Parathyroid adenoma (tissue), 2 donors: Measurements from ENCODE around the gene DEFB112.

ENCODE experiments used
- H2AFZ ChIP-seq: fragments of 300-600 bp; sonication (generic); one replicate; pipeline ENCODE4 v1.7.0; 2017; ENCODE audit warnings: antibody characterized with exemption, mild to moderate bottlenecking
- H3K27ac ChIP-seq: fragments of 300-600 bp; sonication (generic); one replicate; pipeline ENCODE4 v1.7.0; 2017
- H3K27me3 ChIP-seq: fragments of 300-600 bp; sonication (generic); one replicate; pipeline ENCODE4 v1.7.0; 2017; ENCODE audit warnings: low read length; ENCODE audit not compliant: control insufficient read depth, insufficient read depth
- H3K36me3 ChIP-seq: fragments of 300-600 bp; sonication (generic); one replicate; pipeline ENCODE4 v1.7.0; 2017; ENCODE audit warnings: low read length; ENCODE audit not compliant: control insufficient read depth, insufficient read depth
- H3K4me1 ChIP-seq: fragments of 300-600 bp; sonication (generic); one replicate; pipeline ENCODE4 v1.7.0; 2017; ENCODE audit warnings: control low read depth
- H3K4me2 ChIP-seq: fragments of 300-600 bp; sonication (generic); one replicate; pipeline ENCODE4 v1.7.0; 2017; ENCODE audit warnings: low read length
- H3K4me3 ChIP-seq: fragments of 300-600 bp; sonication (generic); one replicate; pipeline ENCODE4 v1.7.0; 2017; ENCODE audit warnings: low read depth, low read length
- H3K79me2 ChIP-seq: fragments of 300-600 bp; sonication (generic); one replicate; pipeline ENCODE4 v1.7.0; 2017; ENCODE audit warnings: control low read depth
- H3K9ac ChIP-seq: fragments of 300-600 bp; sonication (generic); one replicate; pipeline ENCODE4 v1.7.0; 2017; ENCODE audit warnings: mild to moderate bottlenecking
- H3K9me3 ChIP-seq: fragments of 300-600 bp; sonication (generic); one replicate; pipeline ENCODE4 v1.7.0; 2017; ENCODE audit warnings: low read length; ENCODE audit not compliant: control insufficient read depth
- TF ChIP-seq, protein P1 (sequence below): fragments of 300-600 bp; sonication (generic); IDR thresholded peaks from one replicate; pipeline ENCODE4 v1.7.0; 2017; ENCODE audit warnings: antibody characterized with exemption, mild to moderate bottlenecking
- donor health status: primary hyperparathyroidism.

Gene DEFB112

DNA sequence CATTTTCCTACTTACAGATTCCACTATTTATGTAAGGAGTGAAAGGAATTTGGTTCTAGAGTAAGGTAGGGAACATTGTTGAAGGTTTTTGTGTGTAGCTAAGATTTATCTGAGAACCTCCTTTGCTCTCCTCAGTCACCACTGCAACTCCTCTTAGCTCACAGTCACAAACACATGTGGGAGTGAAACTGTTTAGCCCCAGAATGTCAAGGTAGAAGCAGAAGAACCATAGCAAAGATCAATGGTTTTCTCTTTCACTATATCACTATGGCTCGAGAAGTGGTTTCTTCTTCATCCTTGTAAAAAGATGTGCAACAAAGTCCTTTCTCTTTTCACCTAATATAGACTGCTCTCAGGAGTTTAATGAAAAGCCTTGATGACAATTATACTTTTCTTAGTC lies 6.5 kb upstream of the DEFB112 start:
- no peaks in the 10 kb centered on the region for H3K9me3 ChIP-seq
- H3K4me2 ChIP-seq: no peak overlapping the region
- H3K4me3 ChIP-seq: no peak overlapping the region

DNA sequence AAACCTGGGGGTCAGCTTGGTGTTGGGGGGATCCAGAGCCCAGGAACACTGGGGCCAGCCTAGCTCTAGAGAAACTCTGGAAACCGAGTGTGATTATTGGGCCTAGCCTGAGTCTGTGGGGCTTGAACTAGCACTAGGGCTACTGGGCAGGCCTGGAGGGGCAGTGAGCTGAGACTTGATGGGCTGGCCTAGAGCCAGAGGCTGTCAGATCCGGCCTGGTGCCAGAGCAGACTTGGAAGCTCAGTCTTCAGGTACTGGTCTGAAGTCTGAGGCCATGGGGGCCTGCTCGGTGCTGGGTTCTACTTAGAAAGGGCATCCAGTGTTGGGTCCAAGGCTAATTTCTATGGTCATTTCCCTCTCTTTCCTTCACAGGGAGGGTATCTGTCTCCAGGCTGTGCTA lies 2.7 kb downstream of the DEFB112 start:
- H2AFZ ChIP-seq: no peak overlapping the region
- no peak overlapping the region for H3K27ac ChIP-seq
- no peaks in the 10 kb centered on the region for H3K79me2 ChIP-seq
- H3K4me2 ChIP-seq: no peak overlapping the region
- H3K27me3 ChIP-seq: no peaks in the 10 kb centered on the region
- TF ChIP-seq, protein P1, sequence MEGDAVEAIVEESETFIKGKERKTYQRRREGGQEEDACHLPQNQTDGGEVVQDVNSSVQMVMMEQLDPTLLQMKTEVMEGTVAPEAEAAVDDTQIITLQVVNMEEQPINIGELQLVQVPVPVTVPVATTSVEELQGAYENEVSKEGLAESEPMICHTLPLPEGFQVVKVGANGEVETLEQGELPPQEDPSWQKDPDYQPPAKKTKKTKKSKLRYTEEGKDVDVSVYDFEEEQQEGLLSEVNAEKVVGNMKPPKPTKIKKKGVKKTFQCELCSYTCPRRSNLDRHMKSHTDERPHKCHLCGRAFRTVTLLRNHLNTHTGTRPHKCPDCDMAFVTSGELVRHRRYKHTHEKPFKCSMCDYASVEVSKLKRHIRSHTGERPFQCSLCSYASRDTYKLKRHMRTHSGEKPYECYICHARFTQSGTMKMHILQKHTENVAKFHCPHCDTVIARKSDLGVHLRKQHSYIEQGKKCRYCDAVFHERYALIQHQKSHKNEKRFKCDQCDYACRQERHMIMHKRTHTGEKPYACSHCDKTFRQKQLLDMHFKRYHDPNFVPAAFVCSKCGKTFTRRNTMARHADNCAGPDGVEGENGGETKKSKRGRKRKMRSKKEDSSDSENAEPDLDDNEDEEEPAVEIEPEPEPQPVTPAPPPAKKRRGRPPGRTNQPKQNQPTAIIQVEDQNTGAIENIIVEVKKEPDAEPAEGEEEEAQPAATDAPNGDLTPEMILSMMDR: no peak
- H3K36me3 ChIP-seq: no peaks in the 10 kb centered on the region
- no peaks in the 10 kb centered on the region for H3K9me3 ChIP-seq
- H3K9ac ChIP-seq: no peak overlapping the region
- no peaks in the 10 kb centered on the region for H3K4me1 ChIP-seq
- no peak overlapping the region for H3K4me3 ChIP-seq

More for the DNA sequence above, 6.5 kb upstream of the DEFB112 start:
- no peaks in the 10 kb centered on the region for H3K36me3 ChIP-seq
- H3K79me2 ChIP-seq: no peaks in the 10 kb centered on the region
- no peak overlapping the region for H2AFZ ChIP-seq
- TF ChIP-seq, protein P1: no peak
- H3K4me1 ChIP-seq: no peaks in the 10 kb centered on the region
- H3K9ac ChIP-seq: no peak overlapping the region
- H3K27ac ChIP-seq: no peak overlapping the region
- no peaks in the 10 kb centered on the region for H3K27me3 ChIP-seq

DNA sequence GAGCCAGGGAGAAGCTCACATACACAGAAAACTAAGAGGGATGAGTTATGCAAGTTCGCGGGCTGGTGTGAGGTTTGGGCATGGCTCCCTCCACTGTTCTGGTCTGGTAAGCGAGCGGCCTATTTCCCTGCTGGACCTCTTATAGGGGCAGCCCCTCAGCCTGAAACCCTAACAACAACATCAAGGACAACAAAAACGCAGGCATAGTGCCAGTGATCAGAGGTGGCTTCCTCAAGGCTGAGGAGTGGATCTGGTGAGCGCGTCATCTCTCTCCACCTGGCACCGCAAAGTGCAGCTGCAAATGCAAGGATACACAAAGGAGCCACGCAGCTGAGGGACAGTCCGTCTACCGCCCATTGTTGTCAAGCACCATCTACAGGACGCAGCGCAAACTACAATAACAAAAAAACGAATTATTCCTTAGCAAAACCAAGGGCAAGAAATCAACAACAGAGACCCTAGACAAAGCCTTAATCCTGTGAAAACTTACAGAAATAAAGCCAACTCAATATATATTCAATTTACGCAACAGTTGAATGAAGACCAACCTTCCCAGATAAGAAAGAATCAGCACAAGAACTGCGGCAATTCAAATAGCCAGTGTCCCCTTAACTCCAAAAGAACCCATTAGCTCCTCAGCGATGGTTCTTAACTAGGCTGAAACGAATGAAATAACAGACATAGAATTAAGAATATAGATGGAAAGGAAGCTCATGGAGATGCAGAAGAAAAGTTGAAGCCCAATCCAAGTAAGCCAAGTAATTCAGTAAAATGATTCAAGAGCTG lies 18.8 kb downstream of the DEFB112 start:
- H3K9ac ChIP-seq: no peak overlapping the region
- no peak overlapping the region for H3K27ac ChIP-seq
- no peak overlapping the region for H3K4me3 ChIP-seq
- H3K4me1 ChIP-seq: no peaks in the 10 kb centered on the region
- H3K36me3 ChIP-seq: no peaks in the 10 kb centered on the region
- no peak overlapping the region for H3K4me2 ChIP-seq
- H3K27me3 ChIP-seq: no peaks in the 10 kb centered on the region
- no peaks in the 10 kb centered on the region for H3K79me2 ChIP-seq
- H2AFZ ChIP-seq: no peak overlapping the region
- H3K9me3 ChIP-seq: no peaks in the 10 kb centered on the region
- TF ChIP-seq, protein P1: no peak

DNA sequence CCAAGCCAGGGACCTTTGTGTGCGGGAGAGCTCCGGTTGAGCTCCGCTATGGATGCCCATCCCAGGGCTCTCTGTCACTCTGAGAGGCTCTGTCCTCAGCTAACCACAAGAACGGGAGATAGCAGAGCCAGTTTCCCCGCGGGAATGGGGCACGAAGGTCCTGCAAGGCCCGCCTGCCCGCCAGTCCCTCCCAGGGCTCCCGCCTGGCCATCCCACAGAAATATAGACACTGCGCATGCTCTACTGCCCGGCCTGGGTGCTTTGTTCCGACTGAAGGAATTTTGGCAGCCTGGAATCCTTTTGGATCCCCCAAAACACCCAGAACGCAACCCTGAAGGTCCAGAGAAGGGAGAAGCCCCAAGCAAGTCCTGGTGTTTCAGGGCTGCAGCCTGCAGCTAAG lies 19.4 kb downstream of the DEFB112 start:
- Histone ChIP-seq H3K36me3 (no peaks in the 10 kb centered on the region), H3K27me3 (no peaks in the 10 kb centered on the region), H3K4me1 (no peaks in the 10 kb centered on the region), H3K79me2 (no peaks in the 10 kb centered on the region), H3K9ac (no peak overlapping the region), H2AFZ (no peak overlapping the region), H3K4me2 (no peak overlapping the region), H3K27ac (no peak overlapping the region), H3K9me3 (no peaks in the 10 kb centered on the region), H3K4me3 (no peak overlapping the region)
- TF ChIP-seq, protein P1: no peak

DNA sequence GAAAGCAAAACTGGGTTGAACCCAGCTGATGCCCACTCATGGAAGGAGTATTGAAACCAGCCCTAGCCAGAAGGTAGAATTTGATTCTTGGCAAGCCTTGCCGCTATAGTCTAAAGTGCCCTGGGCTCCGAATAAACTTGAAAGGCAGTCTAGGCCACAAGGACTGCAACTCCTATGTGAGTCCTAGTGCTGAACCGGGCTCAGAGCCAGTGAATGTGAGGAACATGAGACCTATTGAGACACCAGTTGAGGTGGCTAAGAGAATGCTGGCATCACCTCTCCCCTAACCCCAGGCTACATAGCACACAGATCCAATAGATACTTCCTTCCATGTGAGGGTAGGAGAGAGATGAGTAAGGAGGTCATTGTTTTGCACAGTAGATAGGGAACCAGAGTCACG lies 24.5 kb downstream of the DEFB112 start:
- no peaks in the 10 kb centered on the region for H3K79me2 ChIP-seq
- H3K4me2 ChIP-seq: no peak overlapping the region
- H3K36me3 ChIP-seq: no peaks in the 10 kb centered on the region
- H3K9me3 ChIP-seq: no peaks in the 10 kb centered on the region
- H2AFZ ChIP-seq: no peak overlapping the region
- no peaks in the 10 kb centered on the region for H3K4me1 ChIP-seq
- TF ChIP-seq, protein P1: no peak
- no peak overlapping the region for H3K9ac ChIP-seq
- H3K27ac ChIP-seq: no peak overlapping the region
- no peaks in the 10 kb centered on the region for H3K27me3 ChIP-seq
- no peak overlapping the region for H3K4me3 ChIP-seq
